ENCODE data around the gene BCL2. TPM values are rescaled to one million over a fixed set of nuclear protein-coding genes. Genes with fewer than 3 reads are reported as not detected.
A peak's percentile ranks its signal among the peaks of the same experiment; 100 is the strongest.

Gene BCL2
- total RNA-seq, 1 donor: 11.8 TPM

- DNase-seq (ENCODE audit: low read depth in 2 of 3, low spot score in 2 of 3): no peak
These were observed 7.6 kb downstream of the BCL2 start for GRCh38 chr18:63312019-63312409.

GRCh38 chr18:63311118-63312018, 8.2 kb downstream of the BCL2 start:
- DNase-seq (ENCODE audit: low read depth in 2 of 3, low spot score in 2 of 3): no peak

- DNase-seq (ENCODE audit: low read depth in 2 of 3, low spot score in 2 of 3): no peak
These were observed 10.1 kb downstream of the BCL2 start for GRCh38 chr18:63309422-63309821.

- DNase-seq (ENCODE audit: low read depth in 2 of 3, low spot score in 2 of 3): no peak
These were observed 11.9 kb downstream of the BCL2 start for GRCh38 chr18:63307551-63308200.

- DNase-seq (ENCODE audit: low read depth in 2 of 3, low spot score in 2 of 3): no peak
These were observed 12.6 kb downstream of the BCL2 start for GRCh38 chr18:63306819-63307550.

- no peak for DNase-seq (ENCODE audit: low read depth in 2 of 3, low spot score in 2 of 3)
These were observed 13.3 kb downstream of the BCL2 start for GRCh38 chr18:63306249-63306648.

- no peak for DNase-seq (ENCODE audit: low read depth in 2 of 3, low spot score in 2 of 3)
These were observed 16.0 kb downstream of the BCL2 start for GRCh38 chr18:63303547-63303946.

GRCh38 chr18:63302636-63303405, 16.7 kb downstream of the BCL2 start:
- no peak for DNase-seq (ENCODE audit: low read depth in 2 of 3, low spot score in 2 of 3)

- no peak for DNase-seq (ENCODE audit: low read depth in 2 of 3, low spot score in 2 of 3)
These were observed 17.3 kb downstream of the BCL2 start for GRCh38 chr18:63302220-63302619.

- DNase-seq (ENCODE audit: low read depth in 2 of 3, low spot score in 2 of 3): no peak
These were observed 18.1 kb downstream of the BCL2 start for GRCh38 chr18:63301434-63301833.

GRCh38 chr18:63299837-63300745, 19.5 kb downstream of the BCL2 start:
- DNase-seq (ENCODE audit: low read depth in 2 of 3, low spot score in 2 of 3): no peak

- peak in 1 of 3 donors; percentile 38 for DNase-seq (ENCODE audit: low read depth in 2 of 3, low spot score in 2 of 3)
These were observed 20.9 kb downstream of the BCL2 start for GRCh38 chr18:63298400-63299365.

GRCh38 chr18:63297687-63298399, 21.7 kb downstream of the BCL2 start:
- DNase-seq (ENCODE audit: low read depth in 2 of 3, low spot score in 2 of 3): no peak

- no peak for DNase-seq (ENCODE audit: low read depth in 2 of 3, low spot score in 2 of 3)
These were observed 25.6 kb downstream of the BCL2 start for GRCh38 chr18:63293935-63294334.

- no peak for DNase-seq (ENCODE audit: low read depth in 2 of 3, low spot score in 2 of 3)
These were observed 26.5 kb downstream of the BCL2 start for GRCh38 chr18:63292831-63293683.

GRCh38 chr18:63291278-63291677, 28.3 kb downstream of the BCL2 start:
- no peak for DNase-seq (ENCODE audit: low read depth in 2 of 3, low spot score in 2 of 3)

GRCh38 chr18:63290821-63291200, 28.8 kb downstream of the BCL2 start:
- DNase-seq (ENCODE audit: low read depth in 2 of 3, low spot score in 2 of 3): no peak

Data from hematopoietic multipotent progenitor cell (in vitro differentiated cells).